LNCaP clone FGC (cell line): ENCODE data around the gene NOTCH1.

Experiments used
- DNase-seq: peaks from one replicate; pipeline ENCODE4 v3.0.0-alpha.2; 2011; ENCODE audit warnings: low read depth
- H3K4me3 ChIP-seq: 2 replicates; pipeline ENCODE4 v1.5.1; 2011; ENCODE audit warnings: mild to moderate bottlenecking, low read depth, low read length, control low read depth
- CTCF ChIP-seq: IDR thresholded peaks from 2 replicates; pipeline ENCODE4 v1.5.1; 2012; ENCODE audit warnings: mild to moderate bottlenecking; ENCODE audit not compliant: control insufficient read depth, insufficient read depth; ENCODE audit errors: extremely low read depth

Gene NOTCH1

GRCh38 chr9:136501686-136502085 lies 44.2 kb downstream of the NOTCH1 start:
- no peak overlapping the region for H3K4me3 ChIP-seq
- no peak for TF ChIP-seq CTCF
- no peak for DNase-seq

- DNase-seq = no peak
- TF ChIP-seq CTCF = no peak
- H3K4me3 ChIP-seq = no peak overlapping the region
Measured at GRCh38 chr9:136499935-136500910, 45.6 kb downstream of the NOTCH1 start.

GRCh38 chr9:136499071-136499934 lies 46.5 kb downstream of the NOTCH1 start:
- no peak for DNase-seq
- TF ChIP-seq CTCF = no peak
- H3K4me3 ChIP-seq = no peak overlapping the region

GRCh38 chr9:136497916-136498695 lies 47.7 kb downstream of the NOTCH1 start:
- DNase-seq = no peak
- no peak overlapping the region for H3K4me3 ChIP-seq
- TF ChIP-seq CTCF = no peak

GRCh38 chr9:136496801-136497620 lies 48.8 kb downstream of the NOTCH1 start:
- no peak for TF ChIP-seq CTCF
- H3K4me3 ChIP-seq = no peak overlapping the region
- DNase-seq = no peak

- TF ChIP-seq CTCF = no peak
- no peak for DNase-seq
- no peak overlapping the region for H3K4me3 ChIP-seq
Measured at GRCh38 chr9:136496181-136496580, 49.7 kb downstream of the NOTCH1 start.
